ENCODE results near the gene ATXN1.
"Not testable (repeated sequence)": the region's sequence is repeated elsewhere in the genome, so short reads cannot be mapped to it uniquely, and the experiment has no call there.

ATXN1 gene

GRCh38 chr6:16431106-16431505 is 330.2 kb downstream of the ATXN1 start:
- DNase-seq = no peak

- DNase-seq = no peak
Observed at GRCh38 chr6:16430391-16431089, 330.7 kb downstream of the ATXN1 start.

GRCh38 chr6:16429669-16430068 is 331.6 kb downstream of the ATXN1 start:
- no peak for DNase-seq

DNA sequence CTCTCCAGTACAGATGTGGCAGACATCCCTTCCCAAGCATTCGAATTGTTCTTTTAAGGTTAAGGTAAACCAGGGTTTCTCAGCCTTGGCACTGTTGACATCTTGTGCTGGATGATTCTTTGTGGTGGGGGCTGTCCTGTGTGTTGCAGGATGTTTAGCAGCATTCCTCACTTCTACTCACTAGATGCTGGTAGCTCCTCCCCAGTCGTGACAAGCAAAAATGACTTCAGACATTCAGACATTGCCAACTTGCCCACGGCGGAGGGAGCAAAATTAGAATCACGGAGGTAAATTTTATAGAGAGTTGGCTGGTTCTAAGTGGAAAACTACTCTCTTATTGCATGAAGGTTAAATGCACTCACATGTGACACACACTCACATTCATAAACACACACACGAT is 334.1 kb downstream of the ATXN1 start:
- no peak for DNase-seq

GRCh38 chr6:16425881-16426615 is 335.2 kb downstream of the ATXN1 start:
- DNase-seq = no peak

DNA sequence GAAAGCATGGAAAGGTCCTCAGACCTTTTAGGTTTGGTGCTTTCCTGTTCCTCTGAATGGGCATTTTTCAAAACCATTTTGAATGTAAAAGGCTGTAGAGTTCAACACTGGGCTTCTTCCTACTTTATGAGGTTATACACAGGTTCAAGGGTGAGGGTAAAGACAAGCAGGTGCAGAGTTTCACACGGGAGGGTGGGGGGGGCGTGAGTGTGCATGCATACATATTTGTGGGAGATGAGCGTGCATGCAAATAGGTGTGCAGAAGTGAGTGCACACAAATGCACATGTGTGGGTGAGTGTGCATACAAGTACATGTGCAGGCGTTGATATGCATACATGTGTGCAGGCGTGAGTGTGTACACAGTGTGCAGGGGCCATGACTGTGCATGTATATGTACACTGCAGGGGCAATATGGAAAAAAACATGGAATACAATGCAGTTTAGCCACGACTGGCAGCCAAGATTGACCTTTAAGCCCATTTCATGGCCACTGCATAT is 339.7 kb downstream of the ATXN1 start:
- DNase-seq = no peak

GRCh38 chr6:16420715-16421461 is 340.4 kb downstream of the ATXN1 start:
- no peak for DNase-seq

GRCh38 chr6:16420337-16420714 is 340.9 kb downstream of the ATXN1 start:
- DNase-seq = no peak

DNA sequence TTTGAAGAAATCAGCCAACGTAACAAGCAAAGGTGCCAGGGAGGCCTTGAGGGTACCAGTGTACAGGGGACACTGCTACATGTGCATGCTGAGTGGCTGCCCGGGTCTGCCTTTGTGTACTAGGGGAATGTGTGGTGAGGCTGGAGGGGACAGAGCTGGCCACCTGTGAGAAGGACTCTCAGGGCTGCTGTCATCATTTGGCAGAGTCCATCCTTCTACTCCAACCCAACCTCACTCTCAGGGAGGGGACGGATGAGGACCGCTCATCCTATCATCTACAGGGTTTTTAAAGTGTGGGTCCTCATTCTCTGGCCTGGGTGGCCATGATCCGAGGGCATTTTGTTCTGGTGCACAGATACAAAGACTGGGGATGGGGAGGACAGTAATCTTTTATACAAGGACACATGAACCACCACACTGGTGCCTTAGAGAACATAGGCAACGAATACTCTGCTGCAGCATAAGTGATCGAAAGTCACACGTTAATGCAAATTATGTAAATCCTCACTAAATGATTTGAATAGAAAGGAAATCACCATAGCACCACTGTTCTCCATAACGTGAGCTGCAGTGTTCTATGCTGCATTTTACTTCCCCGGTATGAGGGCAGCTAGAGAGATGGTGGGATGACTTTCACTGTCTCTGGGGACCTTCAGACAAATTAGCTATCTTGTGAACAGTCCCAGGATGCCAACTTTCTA is 341.5 kb downstream of the ATXN1 start:
- no peak for DNase-seq

DNA sequence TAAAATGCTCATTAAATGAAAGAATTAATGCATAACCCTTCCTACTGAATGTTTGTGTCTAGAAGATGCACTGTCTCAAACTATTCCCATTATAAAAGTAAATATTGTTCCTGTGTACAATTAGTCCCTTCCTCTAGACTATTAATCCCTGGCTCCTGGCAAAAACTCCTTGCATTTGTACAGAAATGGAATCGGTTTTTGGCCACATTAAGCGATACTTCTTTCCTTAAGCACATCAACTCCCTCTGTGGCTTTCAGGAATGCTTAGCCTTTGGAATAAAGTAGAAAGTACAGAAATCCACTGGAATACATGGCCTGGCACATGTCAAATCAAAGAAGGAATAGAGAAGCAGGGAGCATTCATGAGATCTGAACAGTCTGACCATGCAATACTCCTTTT is 343.1 kb downstream of the ATXN1 start:
- DNase-seq = no peak

DNA sequence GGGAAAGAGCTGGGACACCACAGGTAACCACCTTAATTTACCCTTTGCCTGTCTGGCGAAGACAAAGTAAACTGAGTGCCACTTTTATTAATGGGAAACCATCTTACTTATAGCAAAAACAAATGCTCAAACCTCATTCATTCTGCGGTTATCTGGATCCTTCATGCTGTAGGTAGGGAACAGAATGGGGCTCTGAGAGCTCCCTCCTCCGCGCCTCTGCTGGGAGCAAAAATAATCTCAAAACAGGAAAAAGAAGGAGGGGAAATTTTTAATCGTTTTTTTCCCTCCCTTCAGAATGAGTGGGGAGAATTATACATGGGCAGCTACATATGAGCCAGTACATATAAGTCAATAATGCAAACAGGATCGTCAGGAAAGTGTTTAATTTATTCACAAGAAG is 345.6 kb downstream of the ATXN1 start:
- no peak for DNase-seq

DNA sequence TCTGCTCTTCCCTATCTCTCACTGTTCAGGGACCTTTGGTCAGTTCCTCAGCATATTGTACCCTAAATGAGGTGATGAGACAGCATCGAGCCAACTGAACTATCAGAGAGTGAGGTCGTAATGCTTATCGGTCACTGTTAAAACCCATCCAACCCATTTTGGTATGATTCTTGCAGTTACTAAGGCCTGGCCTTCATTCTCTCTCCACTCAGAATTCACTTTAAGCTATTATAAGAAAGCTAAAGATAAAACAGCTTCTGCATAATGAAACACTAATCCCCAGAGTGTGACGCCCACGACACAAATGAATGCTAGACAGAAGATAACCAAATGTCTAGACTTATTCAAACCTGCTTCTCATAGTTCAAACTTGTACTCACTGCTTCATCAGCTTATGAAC is 347.1 kb downstream of the ATXN1 start:
- DNase-seq = no peak

GRCh38 chr6:16413399-16413798 is 347.9 kb downstream of the ATXN1 start:
- no peak for DNase-seq

- DNase-seq = no peak
Observed at GRCh38 chr6:16412982-16413381, 348.3 kb downstream of the ATXN1 start.

- no peak for DNase-seq
Observed at GRCh38 chr6:16412171-16412570, 349.1 kb downstream of the ATXN1 start.

DNA sequence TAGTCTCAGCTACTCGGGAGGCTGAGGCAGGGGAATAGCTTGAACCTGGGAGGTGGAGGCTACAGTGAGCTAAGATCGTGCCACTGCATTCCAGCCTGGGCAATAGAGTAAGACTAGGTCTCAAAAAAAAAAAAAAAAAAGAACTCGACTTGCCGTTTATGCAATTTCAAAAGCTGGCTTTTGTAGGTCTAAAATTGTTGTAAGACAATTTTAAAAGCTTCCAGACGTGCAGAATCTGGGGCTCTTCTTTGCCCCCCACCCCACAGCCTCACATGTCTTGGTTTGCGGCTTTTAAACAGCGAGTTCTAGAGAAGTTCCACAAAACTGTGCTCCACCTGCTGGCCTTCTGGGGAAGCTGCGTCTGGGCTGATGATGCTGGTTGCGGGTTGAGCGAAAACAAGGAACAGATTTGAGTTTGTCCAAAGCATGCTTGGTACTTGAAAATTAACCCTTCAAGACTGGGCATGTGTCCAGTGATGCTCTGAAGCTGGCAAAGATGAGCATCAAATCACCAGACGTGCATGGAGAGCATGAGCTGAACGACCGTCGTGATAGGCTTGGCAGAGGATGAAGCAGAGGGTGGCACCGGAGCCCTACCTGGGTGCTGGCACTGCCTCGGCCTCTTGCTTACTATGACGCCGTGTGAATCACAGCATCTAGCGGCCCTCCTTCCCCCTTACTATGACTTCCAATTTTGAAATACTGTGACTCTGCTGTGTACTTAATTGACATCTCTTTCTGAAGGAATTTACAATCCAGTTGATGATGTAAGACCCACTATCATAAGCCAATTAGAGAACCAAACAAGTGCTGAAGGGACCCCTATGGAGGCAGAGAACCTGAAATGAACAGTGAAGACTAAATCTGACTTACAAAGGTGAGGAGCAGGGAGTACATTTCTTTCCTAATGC is 351.5 kb downstream of the ATXN1 start:
- DNase-seq = peak in 1 of 2 experiments; percentile 24

DNA sequence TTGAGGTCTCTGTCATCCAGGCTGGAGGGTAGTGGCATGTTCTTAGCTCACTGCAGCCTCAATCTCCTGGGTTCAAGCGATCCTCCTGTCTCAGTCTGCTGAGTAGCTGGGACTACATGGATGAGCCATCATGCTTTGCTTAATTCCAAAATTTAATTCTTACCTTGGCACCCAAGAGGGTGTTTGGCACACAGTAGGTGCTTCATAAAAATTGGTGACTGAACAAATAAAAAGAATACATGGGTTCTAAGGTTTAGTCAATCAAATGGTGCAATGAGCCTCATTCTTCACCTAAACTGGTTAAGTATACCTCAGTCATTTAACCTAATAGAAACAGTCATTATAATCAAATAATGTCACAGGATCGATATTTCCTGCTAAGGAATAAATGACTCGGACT is 352.5 kb downstream of the ATXN1 start:
- DNase-seq = no peak

GRCh38 chr6:16406966-16407365 is 354.3 kb downstream of the ATXN1 start:
- no peak for DNase-seq

DNA sequence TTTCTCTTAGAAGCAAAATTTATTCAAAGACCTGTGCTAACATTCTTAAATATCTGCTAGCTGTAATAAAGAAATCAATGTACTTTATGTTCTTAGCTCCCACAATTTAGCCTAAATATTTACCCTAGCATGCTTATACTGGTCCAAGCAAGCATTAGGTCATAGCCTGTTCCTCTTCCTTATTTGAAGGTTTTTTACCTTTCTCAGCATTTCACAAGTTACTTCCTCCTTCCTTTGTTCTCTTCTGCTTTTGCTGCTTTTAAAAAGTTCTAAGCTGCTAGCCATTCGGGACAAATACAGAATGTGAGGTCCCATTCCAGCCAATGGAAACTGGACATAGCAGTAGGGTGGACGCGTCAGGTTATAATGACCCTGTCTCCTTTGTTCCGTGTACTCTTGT is 354.7 kb downstream of the ATXN1 start:
- not testable (repeated sequence) for DNase-seq

- no peak for DNase-seq
Observed at GRCh38 chr6:16405375-16405774, 355.9 kb downstream of the ATXN1 start.

DNA sequence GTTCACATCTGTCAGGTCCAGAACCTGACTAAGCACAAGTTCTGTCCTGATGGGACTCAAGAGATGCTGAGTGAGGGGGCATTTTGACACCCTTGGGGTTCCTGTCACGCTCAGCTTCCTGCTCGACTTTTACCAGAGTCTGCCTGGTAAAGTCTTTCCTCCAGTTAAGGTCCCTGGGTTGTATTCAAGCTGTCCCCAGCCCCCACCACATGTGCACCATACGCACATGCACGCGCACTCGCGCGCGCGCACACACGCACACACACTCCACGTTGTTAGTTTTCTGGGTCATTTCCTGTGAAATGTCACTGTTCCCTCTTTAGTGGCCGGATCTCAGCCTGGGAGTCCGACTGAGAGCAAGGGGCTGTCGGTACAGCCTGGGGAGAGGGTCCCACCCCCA is 356.8 kb downstream of the ATXN1 start:
- no peak for DNase-seq

- peak in 1 of 2 experiments; percentile 16 for DNase-seq
Observed at GRCh38 chr6:16403831-16404230, 357.4 kb downstream of the ATXN1 start.

All from SW 1271 (cell line).